GM10248 (cell line): Measurements from ENCODE around the gene P3H3.

Experiments
- CTCF ChIA-PET: fragments of 300-600 bp; sonication (Branson Sonifier 250); formaldehyde crosslinking; extraction: SDS; loops from one replicate; lab custom pipeline; 2021; ENCODE audit warnings: antibody characterized with exemption; lab: Yijun Ruan, JAX
- POLR2A ChIA-PET: fragments of 350-650 bp; sonication (Branson Sonifier 250); formaldehyde crosslinking; extraction: SDS; loops from one replicate; lab custom pipeline; 2020; ENCODE audit warnings: antibody characterized with exemption; lab: Yijun Ruan, JAX
- DNase-seq: peaks from one replicate; pipeline ENCODE4 v3.0.0; 2012; ENCODE audit errors: extremely low spot score
- CTCF ChIP-seq: IDR thresholded peaks from 2 replicates; pipeline ENCODE4 v1.5.1; 2012; ENCODE audit warnings: mild to moderate bottlenecking, low read depth; ENCODE audit errors: extremely low read depth, missing control alignments, control extremely low read depth

Gene P3H3

GRCh38 chr12:6855322-6855721 lies 27.1 kb downstream of the P3H3 start:
- ChIA-PET CTCF (interaction anchor here (1.0 to 8.1 kb wide), 6 partner anchors 12 to 318 kb away, joined by 3 to 130 read pairs (median 3); partner anchors contain the start of genes SPSB2 and TPI1), POLR2A (interaction anchor here (1.5 kb wide), 1 partner anchor 12 kb away, joined by 7 read pairs; the partner anchor contains the start of gene TPI1)
- no peak for DNase-seq
- no peak for TF ChIP-seq CTCF

- no peak for DNase-seq
- ChIA-PET CTCF (interaction anchor here (1.0 to 3.2 kb wide), 3 partner anchors 10 to 28 kb away, joined by 3 to 12 read pairs (median 3); partner anchors contain the start of gene SPSB2), POLR2A (interaction anchor here (1.4 kb wide), 1 partner anchor 8 kb away, joined by 3 read pairs; the partner anchor contains the start of gene TPI1)
- no peak for TF ChIP-seq CTCF
These were observed 30.6 kb downstream of the P3H3 start for GRCh38 chr12:6858799-6859198.

GRCh38 chr12:6860116-6860515 lies 31.9 kb downstream of the P3H3 start:
- CTCF ChIA-PET: interaction anchor here (2.1 to 3.2 kb wide), 3 partner anchors 9 to 12 kb away, joined by 6 to 12 read pairs (median 11); partner anchors contain the start of genes CDCA3 and SPSB2
- no peak for DNase-seq
- no peak for TF ChIP-seq CTCF
- POLR2A ChIA-PET: no interaction called here

GRCh38 chr12:6860942-6861341 lies 32.7 kb downstream of the P3H3 start:
- ChIA-PET POLR2A (interaction anchor here (0.8 kb wide), 1 partner anchor 10 kb away, joined by 6 read pairs; the partner anchor contains the start of genes CDCA3 and USP5), CTCF (interaction anchor here (2.1 to 3.2 kb wide), 3 partner anchors 8 to 11 kb away, joined by 6 to 12 read pairs (median 11); partner anchors contain the start of genes CDCA3 and SPSB2)
- DNase-seq: no peak
- no peak for TF ChIP-seq CTCF

GRCh38 chr12:6861391-6861790 lies 33.2 kb downstream of the P3H3 start:
- CTCF ChIA-PET: interaction anchor here (2.1 to 3.2 kb wide), 3 partner anchors 8 to 10 kb away, joined by 6 to 12 read pairs (median 11); partner anchors contain the start of genes CDCA3 and SPSB2
- no peak for TF ChIP-seq CTCF
- DNase-seq: no peak
- POLR2A ChIA-PET: interaction anchor here (0.8 kb wide), 1 partner anchor 10 kb away, joined by 6 read pairs; the partner anchor contains the start of genes CDCA3 and USP5

- no peak for TF ChIP-seq CTCF
- DNase-seq: no peak
- POLR2A ChIA-PET: interaction anchor here (0.6 kb wide), 1 partner anchor 12 kb away, joined by 3 read pairs; the partner anchor contains the start of gene CDCA3
- CTCF ChIA-PET: interaction anchor here (0.6 to 11.3 kb wide), 2 partner anchors 10 to 19 kb away, joined by 3 to 130 read pairs; partner anchors contain the start of genes CDCA3 and USP5
These were observed 34.8 kb downstream of the P3H3 start for GRCh38 chr12:6863033-6863432.
